ENCODE data around the gene RAB3GAP2.
"Not testable (repeated sequence)": the region's sequence is repeated elsewhere in the genome, so short reads cannot be mapped to it uniquely, and the experiment has no call there.

Gene RAB3GAP2

DNA sequence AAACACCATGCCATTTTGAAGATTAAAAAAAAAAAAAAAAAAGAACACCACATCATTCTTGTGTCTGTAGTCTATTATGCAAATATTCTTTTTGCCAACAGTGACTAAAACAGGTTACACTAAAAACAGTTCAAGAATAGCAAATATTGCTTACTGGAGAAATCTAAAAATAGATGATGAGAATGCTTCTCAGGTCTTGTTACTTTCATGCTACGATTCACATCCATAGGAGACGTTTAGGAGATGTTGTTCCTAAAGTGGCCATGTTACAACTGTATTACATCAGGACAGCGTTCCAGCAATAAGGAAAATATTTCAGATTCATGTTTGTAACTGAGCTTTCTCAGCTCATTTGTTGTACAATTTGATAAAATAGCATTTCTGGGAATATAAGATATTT is 32.3 kb downstream of the RAB3GAP2 start:
- no peak for TF ChIP-seq POLR2AphosphoS5 (IDR thresholded peaks at IDR 0.05; ENCODE audit: borderline replicate concordance, low read depth, low read length)
- TF ChIP-seq EZH2 (IDR thresholded peaks at IDR 0.05): no peak
- TF ChIP-seq FOXP2 (optimal IDR thresholded peaks at IDR 0.05; ENCODE audit: control extremely low read depth, extremely low read length, insufficient read depth): no peak
- no peaks in the 10 kb centered on the region for H3K9me3 ChIP-seq (ENCODE audit: low read depth, low read length)
- H3K4me3 ChIP-seq: no peak overlapping the region
- H3K27ac ChIP-seq: no peak overlapping the region
- no peaks in the 10 kb centered on the region for H3K36me3 ChIP-seq (ENCODE audit: insufficient read depth, low read length)
- H3K9ac ChIP-seq (ENCODE audit: insufficient read length): no peak overlapping the region
- no peak for DNase-seq (ENCODE audit: low read depth, low spot score)

- no peak for TF ChIP-seq POLR2AphosphoS5 (IDR thresholded peaks at IDR 0.05; ENCODE audit: borderline replicate concordance, low read depth, low read length)
- TF ChIP-seq EZH2 (IDR thresholded peaks at IDR 0.05): no peak
- TF ChIP-seq FOXP2 (optimal IDR thresholded peaks at IDR 0.05; ENCODE audit: control extremely low read depth, extremely low read length, insufficient read depth): no peak
- no peaks in the 10 kb centered on the region for H3K9me3 ChIP-seq (ENCODE audit: low read depth, low read length)
- no peak for DNase-seq (ENCODE audit: low read depth, low spot score)
- H3K4me3 ChIP-seq: no peak overlapping the region
- no peak overlapping the region for H3K27ac ChIP-seq
- no peak overlapping the region for H3K9ac ChIP-seq (ENCODE audit: insufficient read length)
- no peaks in the 10 kb centered on the region for H3K36me3 ChIP-seq (ENCODE audit: insufficient read depth, low read length)
Measured at GRCh38 chr1:220239213-220239612, 33.0 kb downstream of the RAB3GAP2 start.

GRCh38 chr1:220236278-220236677 is 36.0 kb downstream of the RAB3GAP2 start:
- H3K27ac ChIP-seq; H3K4me3 ChIP-seq; H3K9ac ChIP-seq (ENCODE audit: insufficient read length); H3K36me3 ChIP-seq (ENCODE audit: insufficient read depth, low read length); DNase-seq (ENCODE audit: low read depth, low spot score); H3K9me3 ChIP-seq (ENCODE audit: low read depth, low read length): not testable (repeated sequence)

- Histone ChIP-seq H3K9ac (ENCODE audit: insufficient read length) (no peak overlapping the region), H3K36me3 (ENCODE audit: insufficient read depth, low read length) (peaks cover 5% of the 10 kb centered on the region; the same call in 1 of the 2 replicates), H3K27ac (no peak overlapping the region), H3K9me3 (ENCODE audit: low read depth, low read length) (no peaks in the 10 kb centered on the region), H3K4me3 (no peak overlapping the region)
- TF ChIP-seq EZH2 (IDR thresholded peaks at IDR 0.05) (no peak), POLR2AphosphoS5 (IDR thresholded peaks at IDR 0.05; ENCODE audit: borderline replicate concordance, low read depth, low read length) (no peak), FOXP2 (optimal IDR thresholded peaks at IDR 0.05; ENCODE audit: control extremely low read depth, extremely low read length, insufficient read depth) (no peak)
- no peak for DNase-seq (ENCODE audit: low read depth, low spot score)
Measured at GRCh38 chr1:220235462-220235861, 36.8 kb downstream of the RAB3GAP2 start.

DNA sequence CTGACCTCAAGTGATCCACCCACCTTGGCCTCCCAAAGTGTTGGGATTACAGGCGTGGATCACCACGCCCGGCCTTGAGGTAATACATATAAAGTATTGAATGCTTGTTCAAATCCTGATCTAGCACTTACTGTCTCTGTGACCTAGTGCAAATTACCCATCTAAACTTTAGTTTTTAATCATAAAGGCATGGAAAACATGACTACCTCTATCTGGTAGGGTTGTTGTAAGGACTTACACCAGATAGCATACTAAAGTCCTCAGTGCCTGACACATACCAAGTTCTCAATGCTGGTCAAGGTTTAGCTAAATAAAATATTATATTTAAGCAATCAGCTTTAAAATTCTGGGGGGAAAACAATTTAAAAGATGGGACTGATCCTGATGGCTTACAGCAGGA is 38.3 kb downstream of the RAB3GAP2 start:
- no peaks in the 10 kb centered on the region for H3K9me3 ChIP-seq (ENCODE audit: low read depth, low read length)
- DNase-seq (ENCODE audit: low read depth, low spot score): no peak
- peaks cover 9% of the 10 kb centered on the region for H3K36me3 ChIP-seq (ENCODE audit: insufficient read depth, low read length)
- no peak overlapping the region for H3K4me3 ChIP-seq
- no peak for TF ChIP-seq POLR2AphosphoS5 (IDR thresholded peaks at IDR 0.05; ENCODE audit: borderline replicate concordance, low read depth, low read length)
- no peak overlapping the region for H3K27ac ChIP-seq
- H3K9ac ChIP-seq (ENCODE audit: insufficient read length): no peak overlapping the region

DNA sequence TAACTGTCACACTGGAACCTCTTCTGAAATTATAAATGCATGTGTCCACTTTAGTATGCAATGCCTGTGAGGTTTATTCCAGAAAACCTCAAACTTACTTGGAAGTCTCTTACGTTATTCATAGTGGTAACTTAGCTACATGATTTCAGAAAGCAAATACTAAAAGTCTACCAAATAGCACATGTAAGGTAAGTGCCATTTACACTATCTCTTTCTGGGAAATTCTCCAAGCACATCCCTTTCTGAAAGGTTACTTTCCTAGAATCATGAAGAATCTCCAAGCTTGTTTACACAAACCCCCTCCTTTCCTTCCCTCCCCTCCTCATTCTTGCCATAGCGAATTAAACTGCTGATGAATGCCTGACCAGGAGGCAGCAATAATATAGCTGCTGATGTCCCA is 42.5 kb downstream of the RAB3GAP2 start:
- H3K36me3 ChIP-seq (ENCODE audit: insufficient read depth, low read length): peaks cover 14% of the 10 kb centered on the region
- H3K9me3 ChIP-seq (ENCODE audit: low read depth, low read length): no peaks in the 10 kb centered on the region
- no peak overlapping the region for H3K4me3 ChIP-seq
- no peak overlapping the region for H3K27ac ChIP-seq
- no peak overlapping the region for H3K9ac ChIP-seq (ENCODE audit: insufficient read length)
- TF ChIP-seq FOXP2 (optimal IDR thresholded peaks at IDR 0.05; ENCODE audit: control extremely low read depth, extremely low read length, insufficient read depth) (no peak), EZH2 (IDR thresholded peaks at IDR 0.05) (no peak), POLR2AphosphoS5 (IDR thresholded peaks at IDR 0.05; ENCODE audit: borderline replicate concordance, low read depth, low read length) (no peak)
- no peak for DNase-seq (ENCODE audit: low read depth, low spot score)

GRCh38 chr1:220227393-220227792 is 44.9 kb downstream of the RAB3GAP2 start:
- H3K4me3 ChIP-seq: no peak overlapping the region
- TF ChIP-seq FOXP2 (optimal IDR thresholded peaks at IDR 0.05; ENCODE audit: control extremely low read depth, extremely low read length, insufficient read depth): no peak
- TF ChIP-seq POLR2AphosphoS5 (IDR thresholded peaks at IDR 0.05; ENCODE audit: borderline replicate concordance, low read depth, low read length): no peak
- H3K9ac ChIP-seq (ENCODE audit: insufficient read length): no peak overlapping the region
- no peak for DNase-seq (ENCODE audit: low read depth, low spot score)
- peaks cover 11% of the 10 kb centered on the region for H3K36me3 ChIP-seq (ENCODE audit: insufficient read depth, low read length)
- H3K27ac ChIP-seq: no peak overlapping the region
- H3K9me3 ChIP-seq (ENCODE audit: low read depth, low read length): no peaks in the 10 kb centered on the region

- DNase-seq (ENCODE audit: low read depth, low spot score): no peak
- Histone ChIP-seq H3K9me3 (ENCODE audit: low read depth, low read length) (no peaks in the 10 kb centered on the region), H3K4me3 (no peak overlapping the region), H3K36me3 (ENCODE audit: insufficient read depth, low read length) (peaks cover 9% of the 10 kb centered on the region), H3K27ac (no peak overlapping the region), H3K9ac (ENCODE audit: insufficient read length) (no peak overlapping the region)
- no peak for TF ChIP-seq EZH2 (IDR thresholded peaks at IDR 0.05)
- no peak for TF ChIP-seq POLR2AphosphoS5 (IDR thresholded peaks at IDR 0.05; ENCODE audit: borderline replicate concordance, low read depth, low read length)
- no peak for TF ChIP-seq FOXP2 (optimal IDR thresholded peaks at IDR 0.05; ENCODE audit: control extremely low read depth, extremely low read length, insufficient read depth)
Measured at GRCh38 chr1:220226752-220227151, 45.5 kb downstream of the RAB3GAP2 start.

- TF ChIP-seq EZH2 (IDR thresholded peaks at IDR 0.05) (no peak), POLR2AphosphoS5 (IDR thresholded peaks at IDR 0.05; ENCODE audit: borderline replicate concordance, low read depth, low read length) (no peak), FOXP2 (optimal IDR thresholded peaks at IDR 0.05; ENCODE audit: control extremely low read depth, extremely low read length, insufficient read depth) (no peak)
- no peak overlapping the region for H3K4me3 ChIP-seq
- H3K9ac ChIP-seq (ENCODE audit: insufficient read length): no peak overlapping the region
- no peak overlapping the region for H3K27ac ChIP-seq
- DNase-seq (ENCODE audit: low read depth, low spot score): no peak
- H3K9me3 ChIP-seq (ENCODE audit: low read depth, low read length): no peaks in the 10 kb centered on the region
- H3K36me3 ChIP-seq (ENCODE audit: insufficient read depth, low read length): peaks cover 9% of the 10 kb centered on the region
Measured at GRCh38 chr1:220225957-220226356, 46.3 kb downstream of the RAB3GAP2 start.

All from SK-N-MC (cell line).